Hypothalamus (tissue), 51 donors: ENCODE measurements around the gene GARIN5A.

ENCODE experiments used
- DNase-seq, 51 donors: peaks; one replicate each; lab custom pipeline; 2025; lab: John Stamatoyannopoulos, UW

GARIN5A gene

DNA sequence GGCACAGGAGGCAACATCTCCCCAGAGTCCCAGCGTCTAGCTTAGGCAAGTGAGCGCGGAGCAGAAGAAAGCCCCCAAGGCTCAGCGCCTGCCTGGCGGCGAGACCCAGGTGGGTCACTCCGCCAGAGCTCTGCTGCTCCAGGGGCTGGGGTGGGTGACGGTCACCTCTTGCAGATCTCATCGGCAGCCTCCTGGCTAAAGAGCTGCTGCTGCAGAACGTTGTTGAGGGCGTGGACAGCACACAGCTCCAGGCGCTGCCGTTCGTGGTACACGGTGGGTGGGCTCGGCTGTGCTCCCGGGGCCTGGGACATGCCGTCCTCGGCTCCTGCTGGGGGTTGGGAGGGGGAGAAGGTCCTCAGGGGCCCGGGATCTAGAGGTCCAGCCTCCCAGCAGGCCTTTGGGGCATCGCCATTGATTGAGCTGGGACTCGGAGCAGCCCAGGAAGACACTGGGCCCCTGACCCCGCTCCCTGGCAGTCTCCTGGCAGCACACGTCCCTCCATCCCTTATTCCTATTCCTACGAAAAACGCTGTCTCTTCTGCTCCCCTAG lies 33.5 kb upstream of the GARIN5A start:
- peak in 14 of 51 donors; percentile 14 to 73 (median 51) for DNase-seq

DNA sequence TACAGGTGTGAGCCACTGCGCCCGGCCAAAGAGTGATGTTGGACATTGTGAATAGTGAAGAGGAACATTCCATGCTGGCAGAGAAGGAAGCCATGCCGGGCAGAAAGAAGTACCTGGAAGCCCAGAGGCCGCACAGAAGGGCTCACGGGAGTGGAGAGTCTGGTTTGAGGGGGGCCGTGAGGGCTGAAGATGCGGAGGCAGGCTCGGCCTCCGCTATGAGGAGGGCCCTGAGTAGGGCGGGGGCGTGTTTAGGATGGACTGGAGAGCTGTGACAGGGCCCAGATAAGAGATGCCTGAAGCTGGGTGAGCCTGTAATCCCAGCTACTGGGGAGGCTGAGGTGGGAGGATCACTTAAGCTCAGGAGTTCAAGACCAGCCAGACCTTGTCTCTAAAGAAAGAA lies 32.7 kb upstream of the GARIN5A start:
- DNase-seq, result no peak

DNA sequence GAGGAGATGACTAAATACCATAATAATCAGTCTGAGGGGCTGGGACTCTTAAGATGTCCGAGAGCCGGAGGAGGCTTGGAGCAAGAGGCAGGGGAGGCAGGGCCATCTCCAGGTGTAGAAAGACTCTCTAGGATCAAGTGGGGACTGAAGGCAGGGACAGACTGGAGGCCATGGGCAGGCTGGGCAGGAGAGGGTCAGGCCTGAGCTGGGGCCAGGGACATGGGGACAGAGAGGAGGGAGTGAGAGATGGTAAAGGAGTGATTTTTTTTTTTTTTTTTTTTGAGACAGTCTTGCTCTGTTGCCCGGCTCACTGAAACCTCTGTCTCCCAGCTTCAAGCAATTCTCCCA lies 32.2 kb upstream of the GARIN5A start:
- no peak for DNase-seq

DNA sequence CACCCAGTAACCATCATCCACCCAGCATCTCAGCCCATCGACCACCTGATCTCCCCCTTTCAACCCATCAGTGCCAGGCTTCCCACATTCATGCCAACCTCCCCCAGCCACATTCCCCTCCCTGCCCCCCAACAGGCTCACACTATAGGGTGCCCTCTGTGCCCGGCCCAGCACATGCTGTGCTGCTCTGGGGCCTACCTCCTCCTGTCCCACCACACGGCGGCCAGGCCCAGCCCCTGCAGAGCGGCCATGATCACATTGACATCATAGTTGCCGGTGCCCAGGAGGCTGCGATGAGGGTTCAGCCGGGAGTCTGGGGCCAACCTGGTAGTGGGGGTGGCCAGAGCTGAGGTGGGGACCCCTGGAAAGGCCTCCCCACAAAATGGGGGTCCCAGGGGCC lies 30.7 kb upstream of the GARIN5A start:
- no peak for DNase-seq

DNA sequence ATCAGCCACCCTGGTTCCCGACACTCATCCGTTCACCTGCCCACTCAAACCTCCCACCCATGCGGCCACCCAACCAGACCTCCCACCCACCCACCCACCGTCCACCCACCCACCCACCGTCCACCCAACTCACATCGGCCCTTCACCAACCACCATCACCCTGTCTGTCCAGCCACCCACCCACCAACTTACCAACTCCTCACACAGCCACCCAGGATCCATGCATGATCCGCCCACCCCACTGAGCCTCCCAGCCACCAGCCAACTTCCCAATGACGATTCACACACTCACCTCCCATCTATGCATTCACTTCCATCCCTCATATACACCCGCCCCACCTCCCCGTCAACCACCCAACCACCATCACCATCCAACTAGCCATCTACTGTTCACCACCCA lies 30.1 kb upstream of the GARIN5A start:
- no peak for DNase-seq

DNA sequence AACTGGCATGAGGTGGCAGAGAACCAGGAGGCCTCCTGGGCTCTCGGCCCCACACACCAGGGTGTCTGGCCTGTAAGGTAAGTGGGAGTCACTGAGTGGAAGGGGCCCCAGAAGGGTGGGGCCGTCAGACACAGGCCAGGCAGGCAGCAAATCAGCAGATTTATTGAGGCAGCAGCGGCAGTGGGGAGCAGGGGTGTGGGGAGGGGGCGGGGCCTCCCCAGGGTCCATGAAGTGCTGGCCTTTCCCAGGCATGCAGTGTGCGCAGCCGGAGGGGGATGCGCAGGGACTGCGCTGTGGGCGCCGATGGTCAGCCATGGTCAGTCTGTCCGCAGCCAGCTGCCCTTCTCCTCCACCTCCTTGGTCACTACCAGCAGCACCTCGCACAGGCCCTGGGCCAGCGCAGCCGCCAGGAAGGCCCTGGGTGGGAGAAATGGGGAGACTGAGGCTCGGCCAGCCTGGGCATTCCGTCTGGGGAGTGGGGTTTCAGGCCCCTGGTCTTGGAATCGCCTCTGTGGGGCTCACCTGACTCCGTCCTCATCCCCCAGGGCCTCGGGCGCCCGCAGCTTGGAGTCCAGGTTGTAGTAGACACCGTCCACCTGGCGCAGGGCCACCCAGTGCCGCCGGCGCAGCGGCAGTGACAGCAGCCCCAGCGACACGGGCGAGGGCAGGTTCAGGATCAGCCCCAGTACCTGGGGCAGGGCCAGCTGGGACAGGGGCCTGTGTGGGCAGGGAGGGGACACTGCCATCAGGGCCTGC lies 29.4 kb upstream of the GARIN5A start:
- no peak for DNase-seq

DNA sequence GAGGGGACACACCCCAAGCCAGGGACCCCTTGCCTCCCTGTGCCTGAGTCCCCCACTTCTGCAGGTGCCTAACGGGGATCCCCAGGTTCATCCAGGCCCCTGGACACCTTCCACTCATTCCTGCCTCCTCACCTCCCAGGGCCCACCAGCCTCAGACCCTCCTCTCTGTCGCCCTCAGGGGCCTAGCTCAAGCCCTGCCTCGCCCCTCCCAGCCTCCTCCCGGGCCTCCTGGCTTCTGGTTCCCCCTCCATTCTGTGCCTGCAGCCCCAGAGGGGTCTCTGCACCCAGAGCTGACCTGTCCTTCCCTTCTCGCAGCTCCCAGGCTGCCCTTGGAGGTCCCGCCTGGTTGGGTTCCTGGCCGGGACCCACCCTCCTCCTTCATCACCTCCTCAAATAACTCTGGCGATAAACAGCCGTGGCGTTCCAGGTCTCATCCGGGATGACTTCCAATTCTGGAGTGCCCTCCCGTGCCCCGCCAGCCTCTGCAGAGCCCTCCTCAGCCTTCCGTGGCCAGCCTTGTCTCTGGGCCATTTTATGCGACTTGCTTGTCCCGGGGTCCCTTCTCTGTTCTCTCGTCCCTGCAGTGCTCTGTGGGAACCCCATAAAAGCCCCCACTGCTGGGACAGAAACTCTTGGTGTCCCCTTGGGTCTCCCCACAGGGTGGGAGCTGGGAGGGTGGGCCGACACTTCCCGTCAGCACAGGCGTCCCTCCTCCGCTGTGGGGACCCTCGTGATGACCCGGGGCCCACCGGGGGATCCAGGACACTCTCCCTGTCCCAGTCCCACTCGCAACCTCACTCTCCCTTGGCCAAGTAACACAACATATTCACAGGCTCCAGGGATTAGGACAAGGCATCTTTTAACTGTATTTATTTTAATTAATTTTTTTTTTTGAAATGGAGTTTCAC lies 25.2 kb upstream of the GARIN5A start:
- no peak for DNase-seq

DNA sequence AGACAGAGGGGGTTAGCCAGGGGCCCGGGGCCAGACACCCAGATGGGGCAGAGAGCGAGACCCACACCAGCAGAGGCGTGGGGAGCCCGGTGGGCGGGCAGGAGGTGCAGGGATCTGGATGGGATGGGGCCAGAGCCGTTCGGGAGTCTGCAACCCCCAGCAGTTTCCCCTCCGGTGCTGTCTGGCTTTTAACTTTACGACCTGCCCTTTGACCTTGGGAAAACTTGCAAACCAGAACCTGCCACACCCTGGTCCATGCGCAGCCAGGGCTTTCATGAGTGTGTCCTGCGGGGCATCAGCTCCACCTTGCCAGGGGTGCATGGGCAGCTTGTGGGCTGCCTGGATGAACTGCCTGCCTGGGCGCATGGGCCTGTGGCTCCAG lies 24.5 kb upstream of the GARIN5A start:
- DNase-seq, result no peak

DNA sequence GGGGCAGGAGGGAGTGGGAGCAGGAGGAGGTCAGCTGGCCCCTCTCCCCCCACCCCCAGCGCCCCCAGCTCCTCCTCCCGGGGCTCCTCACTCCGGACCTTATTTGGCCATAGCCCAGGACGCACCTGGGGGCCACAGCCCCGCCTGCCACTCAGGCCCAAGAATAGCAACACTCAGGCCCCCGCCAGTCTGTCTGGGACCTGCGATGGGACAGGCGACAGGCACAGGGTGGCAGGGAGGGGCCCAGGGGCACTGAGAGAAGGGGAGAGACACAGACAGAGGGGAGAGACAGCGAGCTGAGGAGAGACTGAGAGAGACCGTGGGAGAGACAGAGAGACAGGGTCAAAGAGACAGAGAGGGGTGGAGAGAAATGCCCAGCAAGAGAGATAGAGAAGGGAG lies 24.1 kb upstream of the GARIN5A start:
- DNase-seq, result peak in 1 of 51 donors; percentile 45

DNA sequence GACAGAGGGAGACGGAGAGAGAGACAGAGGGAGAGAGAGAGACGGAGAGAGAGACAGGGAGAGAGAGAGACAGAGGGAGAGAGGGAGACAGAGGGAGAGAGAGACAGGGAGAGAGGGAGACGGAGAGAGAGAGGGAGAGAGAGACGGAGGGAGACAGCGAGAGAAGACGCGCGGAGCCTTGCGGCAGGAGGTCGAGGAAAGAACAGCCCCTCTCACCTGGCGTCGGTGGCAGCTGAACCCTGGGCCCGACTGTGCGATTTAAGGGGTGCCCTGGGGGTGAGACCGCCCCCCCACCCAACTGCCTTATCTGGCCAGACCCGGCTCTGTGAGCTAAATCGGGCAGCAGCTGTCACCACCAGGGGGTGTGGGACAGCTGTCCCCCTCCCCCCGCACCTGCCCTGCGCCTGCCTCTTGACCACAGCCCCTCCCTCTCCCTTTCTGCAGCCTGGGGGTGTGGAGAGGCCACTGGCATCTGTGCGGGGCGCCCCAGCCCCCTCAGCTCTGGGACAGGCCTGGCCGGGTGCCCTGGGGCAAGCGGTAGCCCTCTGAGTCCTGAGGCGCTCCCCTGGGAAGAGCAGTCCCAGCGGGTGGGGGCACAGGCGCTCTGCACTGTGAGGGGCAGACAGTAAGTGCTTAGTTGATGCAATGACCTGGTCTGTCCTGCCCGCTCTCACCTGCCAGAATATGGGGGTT lies 23.6 kb upstream of the GARIN5A start:
- DNase-seq, result peak in 24 of 51 donors; percentile 8 to 72 (median 38)

DNA sequence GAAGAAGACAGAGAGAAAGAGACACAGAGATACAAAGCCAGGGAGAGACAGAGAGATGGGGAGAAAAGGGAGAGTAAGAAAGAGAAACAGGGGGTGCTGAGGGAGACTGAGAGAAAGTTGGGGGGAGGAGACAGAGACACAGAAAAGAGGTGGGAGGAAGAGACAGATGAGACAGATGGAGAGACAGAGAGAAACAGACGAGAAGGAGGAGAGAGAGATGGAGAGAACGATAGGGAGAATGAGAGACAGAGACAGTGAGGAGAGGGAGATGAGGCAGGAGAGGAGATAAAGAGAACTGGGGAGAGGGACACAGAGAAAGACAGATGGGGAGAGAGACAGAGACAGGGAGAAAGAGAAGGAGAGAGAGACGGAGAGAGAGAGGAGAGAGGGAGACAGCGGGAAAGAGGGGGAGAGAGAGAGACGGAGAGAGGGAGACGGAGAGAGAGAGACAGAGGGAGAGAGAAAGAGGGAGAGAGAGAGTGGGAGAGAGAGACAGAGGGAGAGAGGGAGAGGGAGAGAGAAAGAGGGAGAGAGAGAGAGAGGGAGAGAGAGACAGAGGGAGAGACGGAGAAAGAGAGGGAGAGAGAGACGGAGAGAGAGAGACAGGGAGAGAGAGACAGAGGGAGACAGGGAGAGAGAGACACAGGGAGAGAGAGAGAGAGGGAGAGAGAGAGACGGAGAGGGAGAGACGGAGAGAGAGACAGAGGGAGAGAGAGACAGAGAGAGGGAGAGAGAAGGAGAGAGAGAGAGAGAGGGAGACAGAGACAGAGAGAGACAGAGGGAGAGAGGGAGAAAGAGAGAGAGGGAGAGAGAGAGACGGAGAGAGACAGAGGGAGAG lies 21.8 kb upstream of the GARIN5A start:
- no peak for DNase-seq

DNA sequence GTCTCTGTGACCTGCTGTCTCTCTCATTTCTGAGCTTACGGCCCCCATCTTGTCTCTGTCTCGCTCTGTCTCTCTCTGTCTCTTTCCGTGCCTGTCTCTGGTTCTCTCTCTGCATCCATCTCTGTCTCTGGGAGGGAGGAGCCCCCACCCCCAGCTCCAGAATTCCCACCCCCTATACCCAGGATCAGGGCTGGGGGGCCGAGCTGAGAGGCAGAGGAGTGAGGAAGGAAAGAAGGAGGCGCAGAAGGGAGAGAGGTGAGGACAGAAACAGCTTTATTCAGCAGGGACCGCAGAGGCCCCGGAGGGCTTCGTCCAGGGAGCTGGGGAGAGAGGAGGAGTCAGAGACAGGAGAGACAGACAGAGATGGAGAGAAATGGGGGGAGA lies 20.4 kb upstream of the GARIN5A start:
- DNase-seq, result no peak

DNA sequence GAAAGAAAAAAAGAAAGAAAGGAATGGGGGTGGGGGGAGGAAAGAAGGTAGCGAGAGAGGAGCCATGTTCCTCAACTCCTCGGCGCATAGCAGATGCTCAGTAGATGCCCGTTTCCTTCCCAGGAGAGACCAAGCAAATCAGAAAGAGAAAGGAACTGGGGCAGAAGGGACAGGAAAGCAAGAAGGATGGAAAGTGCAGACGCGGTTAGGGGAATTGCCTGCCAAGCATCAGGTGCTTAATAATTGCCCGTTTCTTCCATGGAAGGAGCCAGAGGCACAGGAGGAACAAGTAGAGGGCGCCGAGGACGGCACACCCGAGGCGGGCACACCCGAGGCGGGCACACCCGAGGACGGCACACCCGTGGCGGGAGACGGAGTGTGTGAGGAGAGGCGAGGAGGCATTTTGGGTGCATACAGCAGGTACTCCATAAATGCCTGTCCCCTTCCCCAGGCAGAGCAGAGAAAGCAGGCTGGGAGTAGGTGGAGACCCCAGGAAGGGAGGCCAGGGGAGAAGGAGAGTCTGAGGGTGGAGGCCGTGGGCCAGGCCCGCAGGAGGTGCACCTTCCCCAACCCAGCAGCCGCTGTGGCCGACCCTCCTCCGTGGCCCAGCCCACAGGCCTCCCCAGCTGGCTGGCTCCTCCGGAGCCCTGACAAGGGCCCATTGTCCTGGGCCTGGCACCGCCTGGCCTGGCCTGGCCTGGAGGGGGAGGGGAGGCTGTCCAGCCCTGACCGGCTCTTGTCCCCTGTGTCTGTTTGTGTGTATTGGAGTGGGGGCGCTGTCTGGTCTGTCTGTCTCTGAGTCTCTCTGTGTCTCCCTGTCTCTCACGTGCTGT lies 19.8 kb upstream of the GARIN5A start:
- DNase-seq, result peak; percentile 29 to 97 (median 87)

DNA sequence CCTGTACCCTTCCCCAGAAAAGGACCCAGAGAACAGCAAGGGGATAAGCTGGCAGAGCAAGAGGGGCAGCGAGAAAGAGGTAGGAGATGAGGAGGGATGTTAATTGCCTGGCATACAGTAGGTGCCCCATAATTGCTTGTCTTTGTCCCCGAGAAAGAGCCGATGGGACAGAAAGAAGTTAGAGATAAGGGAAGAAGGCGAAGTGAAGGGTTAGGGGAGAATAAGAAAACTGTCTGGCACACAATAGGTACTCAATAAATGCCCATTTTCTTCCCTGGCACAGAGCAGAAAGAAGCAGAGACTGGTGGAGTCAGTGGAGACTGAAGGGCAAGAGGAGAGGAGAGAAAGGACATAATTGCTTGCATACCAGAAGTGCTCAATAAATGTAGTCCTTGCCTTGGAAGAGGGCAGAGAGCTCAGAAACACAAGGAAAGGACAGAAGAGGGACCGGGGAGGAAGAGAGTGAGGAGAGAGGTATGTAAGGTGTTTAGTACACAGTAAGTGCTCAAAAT lies 18.4 kb upstream of the GARIN5A start:
- DNase-seq, result no peak

DNA sequence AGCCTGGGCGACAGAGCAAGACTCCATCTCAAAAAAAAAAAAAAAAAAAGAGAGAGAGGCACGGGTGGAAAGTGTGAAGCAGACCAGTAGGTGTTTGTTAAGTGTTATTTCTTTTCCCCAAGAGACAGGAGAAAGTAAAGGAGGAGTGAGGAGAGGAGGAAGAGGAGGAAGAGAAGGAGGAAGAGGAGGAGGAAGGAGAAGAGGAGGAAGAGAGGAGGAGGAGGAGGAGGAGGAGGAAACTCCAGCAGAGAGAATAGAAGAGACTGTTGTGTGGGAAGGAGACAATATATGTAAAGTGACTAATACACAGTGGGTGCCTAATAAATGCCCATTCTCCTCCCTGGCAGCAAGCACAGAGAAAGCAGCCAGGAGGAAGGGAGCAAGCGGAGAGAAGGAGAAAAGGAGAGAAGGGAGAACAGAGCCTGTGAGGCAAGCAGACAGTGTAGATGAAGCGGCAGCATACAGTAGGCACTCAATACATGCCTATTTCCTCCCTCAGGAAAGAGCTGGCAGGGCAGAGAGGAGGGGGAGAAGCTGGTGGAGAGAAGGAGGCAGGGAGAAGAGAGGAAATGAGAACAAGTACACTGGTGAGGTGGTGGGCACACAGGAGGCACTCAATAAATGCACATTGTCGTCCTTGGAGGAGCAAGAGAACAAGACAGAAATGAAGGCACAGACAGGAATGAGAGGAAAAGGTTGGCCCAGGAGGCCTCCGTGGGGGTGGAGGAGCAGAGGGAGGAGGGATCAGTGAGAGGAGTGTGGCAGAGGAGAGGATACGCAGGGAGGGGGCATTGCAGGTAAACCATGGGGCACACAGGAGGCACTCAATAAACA lies 17.8 kb upstream of the GARIN5A start:
- no peak for DNase-seq

DNA sequence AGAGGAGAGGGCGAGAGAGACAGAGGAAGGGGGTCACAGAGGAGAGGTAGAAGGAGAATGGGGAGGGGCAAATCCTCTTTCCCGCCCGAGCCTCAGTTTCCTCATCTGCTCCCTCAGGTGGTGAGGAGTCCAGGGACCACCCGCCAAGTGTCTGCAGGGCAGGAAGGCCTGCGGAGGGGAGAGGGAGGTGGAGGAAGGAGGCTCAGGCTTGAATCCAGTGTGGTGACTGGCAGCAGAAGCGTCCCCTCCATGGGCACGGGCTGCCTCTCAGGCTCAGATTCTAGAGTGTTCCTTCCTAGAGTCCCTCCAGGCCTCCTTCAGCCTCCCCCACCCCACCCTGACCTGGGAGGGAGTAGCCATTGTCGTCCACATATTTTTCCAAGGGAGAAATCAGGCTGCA lies 16.5 kb upstream of the GARIN5A start:
- DNase-seq, result no peak

DNA sequence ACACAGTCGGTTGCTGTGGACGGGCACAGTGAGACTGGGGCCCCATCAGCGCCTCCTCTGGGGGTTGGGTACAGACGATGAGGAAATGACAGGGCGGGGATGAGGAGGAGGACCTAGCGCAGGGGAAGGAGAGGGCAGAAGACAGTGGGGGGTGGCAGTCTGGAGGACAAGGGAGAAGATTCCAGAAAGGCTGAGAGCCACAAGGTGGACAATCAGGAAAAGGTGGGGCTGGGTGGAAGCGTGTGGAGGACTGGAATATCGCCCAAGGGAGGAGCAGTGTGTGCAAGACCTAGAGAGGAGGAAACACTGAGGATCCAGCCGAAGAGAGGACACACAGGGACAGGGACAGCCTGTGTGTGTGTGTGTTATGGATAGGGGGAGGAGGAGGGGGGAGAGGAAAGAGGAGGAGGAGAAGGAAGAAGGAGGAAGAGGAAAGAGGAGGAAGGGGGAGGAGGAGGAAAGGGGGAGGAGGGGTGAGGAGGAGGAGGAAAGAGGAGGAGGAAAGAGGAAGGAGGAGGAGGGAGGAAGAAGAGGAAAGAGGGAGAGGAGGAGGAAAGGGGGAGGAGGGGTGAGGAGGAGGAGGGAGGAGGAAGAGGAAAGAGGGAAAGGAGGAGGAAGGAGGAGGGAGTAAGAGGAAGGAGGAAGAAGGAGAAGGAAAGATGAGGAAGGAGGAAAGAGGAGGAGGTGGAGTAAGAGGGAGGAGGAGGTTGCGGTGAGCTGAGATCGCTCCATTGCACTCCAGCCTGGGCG lies 15.8 kb upstream of the GARIN5A start:
- peak in 4 of 51 donors; percentile 16 to 50 (median 21) for DNase-seq
